Fibroblast of pulmonary artery (primary cell): ENCODE data around the gene PRPF31.
"Not testable (repeated sequence)": the region's sequence is repeated elsewhere in the genome, so short reads cannot be mapped to it uniquely, and the experiment has no call there.

Experiments used
- DNase-seq: peaks from one replicate; pipeline ENCODE4 v3.0.0-alpha.2; 2010; ENCODE audit warnings: low read depth
- H3K4me3 ChIP-seq: replicated peaks from 2 replicates; pipeline ENCODE4 v1.5.1; 2011; ENCODE audit warnings: low read depth, mild to moderate bottlenecking, control low read depth, low read length, moderate library complexity
- CTCF ChIP-seq: IDR thresholded peaks from 2 replicates; pipeline ENCODE4 v1.5.1; 2011; ENCODE audit warnings: mild to moderate bottlenecking, control low read depth, low read length, inconsistent platforms; ENCODE audit errors: missing control alignments

Gene PRPF31

GRCh38 chr19:54084410-54084809 is 31.1 kb upstream of the PRPF31 start:
- TF ChIP-seq CTCF = no peak
- no peak for DNase-seq
- no peak overlapping the region for H3K4me3 ChIP-seq

- no peak overlapping the region for H3K4me3 ChIP-seq
- no peak for DNase-seq
- TF ChIP-seq CTCF = no peak
These were observed 21.0 kb upstream of the PRPF31 start for GRCh38 chr19:54094426-54095000.

GRCh38 chr19:54095136-54095858 is 20.3 kb upstream of the PRPF31 start:
- no peak for DNase-seq
- H3K4me3 ChIP-seq = peak overlapping the region; percentile 33
- no peak for TF ChIP-seq CTCF

- DNase-seq = peak; percentile 48
- peak overlapping the region; percentile 33 for H3K4me3 ChIP-seq
These were observed 19.5 kb upstream of the PRPF31 start for GRCh38 chr19:54095859-54096616.

- H3K4me3 ChIP-seq = peak overlapping the region; percentile 32
These were observed 18.9 kb upstream of the PRPF31 start for GRCh38 chr19:54096617-54097106.

GRCh38 chr19:54099190-54099902 is 16.2 kb upstream of the PRPF31 start:
- no peak for TF ChIP-seq CTCF
- DNase-seq = no peak
- no peak overlapping the region for H3K4me3 ChIP-seq

More at GRCh38 chr19:54096617-54097106, 18.9 kb upstream of the PRPF31 start:
- peak; percentile 54 for DNase-seq
- TF ChIP-seq CTCF = peak; percentile 46

- not testable (repeated sequence) for H3K4me3 ChIP-seq, DNase-seq
These were observed 15.7 kb upstream of the PRPF31 start for GRCh38 chr19:54099903-54100255.
